Measurements from ENCODE around the gene ELOVL3. TPM values are rescaled to one million over a fixed set of nuclear protein-coding genes. Genes with fewer than 3 reads are reported as not detected.
"Not testable (repeated sequence)": the region's sequence is repeated elsewhere in the genome, so short reads cannot be mapped to it uniquely, and the experiment has no call there.

ELOVL3 gene
- total and polyA plus RNA-seq, 5 donors = 0.17 to 0.56 (median 0.23) TPM

DNA sequence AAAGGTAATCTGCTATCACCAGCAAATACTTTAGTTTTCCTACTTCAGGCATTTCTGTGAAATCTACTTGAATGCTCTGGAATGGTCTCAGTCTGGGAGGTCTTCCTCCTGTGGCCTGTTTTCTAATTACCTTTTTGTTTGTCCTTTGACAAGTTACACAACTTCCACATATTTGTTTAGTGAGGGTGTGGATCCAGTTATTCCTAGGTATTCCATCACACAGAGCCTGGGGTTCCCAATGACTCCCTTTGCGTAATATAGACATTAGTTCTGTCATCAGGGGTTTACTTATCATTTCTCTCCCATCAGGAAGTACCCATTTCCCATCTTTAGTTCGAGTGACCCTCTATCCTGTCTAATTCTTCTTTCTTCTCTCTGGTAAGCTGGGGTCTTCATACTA lies 28.1 kb upstream of the ELOVL3 start:
- DNase-seq (no peak), ATAC-seq (no peak)
- Histone ChIP-seq H3K27me3 (ENCODE audit: control insufficient read depth, insufficient read depth) (no peaks in the 10 kb centered on the region), H3K4me1 (ENCODE audit: control insufficient read depth, insufficient read depth, low read length) (no peaks in the 10 kb centered on the region), H3K4me3 (ENCODE audit: low read length) (no peak overlapping the region), H3K27ac (ENCODE audit: low read length) (no peak overlapping the region), H3K9me3 (ENCODE audit: control insufficient read depth, low read length) (no peaks in the 10 kb centered on the region)
- intact Hi-C loops (cut with DNase I) = no loop called here
- 65% methylated on average over 2 of the region's 2 CpGs for WGBS

DNA sequence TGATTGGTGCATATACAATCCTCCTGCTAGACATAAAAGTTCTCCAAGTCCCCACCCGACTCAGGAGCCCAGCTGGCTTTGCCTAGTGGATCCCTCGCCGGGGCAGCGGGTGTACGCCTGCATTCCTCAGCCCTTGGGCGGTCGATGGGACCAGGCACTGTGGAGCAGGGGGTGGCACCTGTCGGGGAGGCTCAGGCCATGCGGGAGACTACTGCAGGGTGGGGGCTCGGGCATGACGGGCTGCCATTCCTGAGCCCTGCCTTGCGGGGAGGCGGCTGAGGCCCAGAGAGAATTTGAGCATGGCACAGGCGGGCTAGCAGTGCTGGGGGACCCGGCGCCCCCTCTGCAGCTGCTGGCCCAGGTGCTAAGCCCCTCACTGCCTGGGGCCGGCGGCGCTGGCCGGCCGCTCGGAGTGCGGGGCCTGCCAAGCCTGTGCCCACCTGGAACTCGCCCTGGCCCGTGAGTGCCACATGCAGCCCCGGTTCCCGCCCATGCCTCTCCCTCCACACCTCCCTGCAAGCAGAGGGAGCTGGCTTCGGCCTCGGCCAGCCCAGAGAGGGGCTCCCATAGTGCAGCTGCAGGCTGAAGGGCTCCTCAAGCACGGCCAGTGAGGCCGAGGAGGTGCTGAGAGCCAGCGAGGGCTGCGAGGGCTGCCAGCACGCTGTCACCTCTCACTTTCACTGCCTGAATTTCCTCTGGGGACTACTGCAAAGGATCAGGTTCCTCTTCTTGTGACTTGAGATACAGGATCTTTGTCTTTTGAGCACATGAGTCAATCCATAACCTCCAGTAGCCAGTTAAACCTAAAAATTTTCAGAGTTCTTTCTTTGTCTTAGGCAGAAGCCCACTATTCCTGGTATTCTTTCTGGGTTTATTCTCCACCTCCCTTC lies 25.1 kb upstream of the ELOVL3 start:
- no peaks in the 10 kb centered on the region for H3K4me1 ChIP-seq (ENCODE audit: control insufficient read depth, insufficient read depth, low read length)
- H3K27me3 ChIP-seq (ENCODE audit: control insufficient read depth, insufficient read depth) = no peaks in the 10 kb centered on the region
- DNase-seq (no peak), ATAC-seq (peak in 1 of 2 donors; percentile 29)
- no peak overlapping the region for H3K27ac ChIP-seq (ENCODE audit: low read length)
- H3K9me3 ChIP-seq (ENCODE audit: control insufficient read depth, low read length) = peaks cover 2% of the 10 kb centered on the region
- WGBS = 89% methylated on average over 34 of the region's 34 CpGs
- intact Hi-C loops (cut with DNase I) = no loop called here
- no peak overlapping the region for H3K4me3 ChIP-seq (ENCODE audit: low read length)

DNA sequence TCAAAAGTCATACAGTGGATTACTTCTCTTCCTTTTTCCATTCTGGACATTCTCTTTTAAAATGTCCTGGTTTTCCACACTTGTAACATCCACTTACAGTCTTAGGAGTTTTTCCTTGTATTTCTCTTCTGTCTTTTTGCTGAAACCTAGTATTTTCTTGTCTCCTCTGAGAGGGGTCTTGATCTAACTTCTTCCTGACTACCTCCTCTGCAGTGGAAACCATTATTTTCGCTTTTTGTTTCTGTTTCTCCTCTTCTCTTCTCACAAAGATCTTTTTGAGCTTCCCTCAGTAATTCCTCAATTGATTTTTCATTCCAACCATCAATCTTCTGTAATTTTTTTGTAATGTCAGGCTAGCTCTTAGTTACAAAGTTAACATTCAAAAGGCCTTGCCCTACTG lies 23.7 kb upstream of the ELOVL3 start:
- Histone ChIP-seq H3K4me3 (ENCODE audit: low read length) (no peak overlapping the region), H3K27me3 (ENCODE audit: control insufficient read depth, insufficient read depth) (no peaks in the 10 kb centered on the region), H3K27ac (ENCODE audit: low read length) (no peak overlapping the region), H3K9me3 (ENCODE audit: control insufficient read depth, low read length) (peaks cover 2% of the 10 kb centered on the region), H3K4me1 (ENCODE audit: control insufficient read depth, insufficient read depth, low read length) (no peaks in the 10 kb centered on the region)
- intact Hi-C loops (cut with DNase I) = no loop called here
- DNase-seq = no peak
- ATAC-seq = no peak
- 70% methylated on average over 1 of the region's 1 CpG for WGBS

DNA sequence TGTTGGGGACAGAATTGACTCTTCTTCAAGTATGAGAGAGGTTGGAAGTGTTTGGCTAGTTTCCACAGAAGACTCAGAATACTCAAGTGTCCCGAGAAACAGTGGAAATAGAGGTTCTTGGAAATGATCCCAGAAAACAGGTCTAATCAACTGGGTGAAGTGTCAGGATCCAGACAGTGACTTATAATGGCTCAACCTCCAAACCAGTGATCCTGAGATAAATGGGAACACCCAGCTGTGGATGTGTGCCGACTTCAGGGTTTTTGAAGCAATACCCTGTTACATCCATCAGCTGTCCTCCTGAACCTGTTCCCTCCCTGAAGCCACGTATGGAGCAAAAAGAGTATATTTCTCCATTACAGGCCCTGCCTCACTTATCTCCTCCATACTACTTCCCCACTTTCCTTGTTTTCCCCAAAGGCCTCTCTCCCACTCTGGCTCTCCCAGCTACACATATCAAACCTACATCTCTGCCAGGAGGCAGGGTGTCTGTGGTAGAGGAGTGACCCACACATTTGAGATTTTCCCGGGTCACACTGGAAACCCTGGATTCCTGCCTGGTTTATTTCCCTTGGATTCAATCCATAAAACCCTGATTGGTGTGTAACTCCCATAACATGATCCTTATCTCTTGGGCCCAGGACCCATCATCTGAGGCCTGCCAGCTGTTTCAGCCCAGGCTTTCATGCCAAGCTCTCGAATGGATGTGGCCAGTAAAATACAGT lies 17.6 kb upstream of the ELOVL3 start:
- Histone ChIP-seq H3K27ac (ENCODE audit: low read length) (peak overlapping the region; percentile 53), H3K4me3 (ENCODE audit: low read length) (no peak overlapping the region), H3K27me3 (ENCODE audit: control insufficient read depth, insufficient read depth) (no peaks in the 10 kb centered on the region), H3K4me1 (ENCODE audit: control insufficient read depth, insufficient read depth, low read length) (peaks cover 4% of the 10 kb centered on the region), H3K9me3 (ENCODE audit: control insufficient read depth, low read length) (peaks cover 2% of the 10 kb centered on the region)
- ATAC-seq = peak; percentile 66 to 70
- 15% methylated on average over 5 of the region's 5 CpGs for WGBS
- peak in 1 of 3 donors; percentile 60 for DNase-seq
- intact Hi-C loops (cut with DNase I) = no loop called here

DNA sequence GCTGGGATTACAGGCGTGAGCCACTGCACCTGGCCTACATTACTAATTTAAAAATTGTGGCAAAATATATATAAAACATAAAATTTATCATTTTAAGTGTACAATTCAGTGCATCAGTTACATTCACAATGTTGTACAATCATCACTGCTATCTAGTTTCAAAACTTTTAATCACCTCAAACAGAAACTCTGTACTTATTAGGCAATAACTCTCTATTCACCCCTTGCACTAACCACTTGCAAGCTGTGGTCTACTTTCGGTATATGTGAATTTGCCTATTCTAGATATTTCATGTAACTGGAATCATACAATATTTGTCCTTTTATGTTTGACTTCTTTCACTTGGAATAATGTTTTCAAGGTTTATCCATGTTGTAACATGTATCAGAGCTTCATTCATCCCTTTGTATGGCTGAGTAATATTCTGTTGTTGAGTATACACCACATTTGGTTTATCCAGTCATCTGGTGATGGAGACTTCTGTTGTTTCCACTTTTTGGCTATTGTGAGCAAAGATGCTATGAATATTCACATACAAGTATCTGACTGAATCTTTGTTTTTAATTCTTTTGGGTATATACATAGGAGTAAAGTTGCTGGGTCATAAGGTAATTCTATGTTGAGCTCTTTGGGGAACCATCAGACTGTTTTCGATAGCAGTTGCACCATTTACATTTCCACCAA lies 14.3 kb upstream of the ELOVL3 start:
- no peaks in the 10 kb centered on the region for H3K27me3 ChIP-seq (ENCODE audit: control insufficient read depth, insufficient read depth)
- no peaks in the 10 kb centered on the region for H3K9me3 ChIP-seq (ENCODE audit: control insufficient read depth, low read length)
- intact Hi-C loops (cut with DNase I) = no loop called here
- no peak overlapping the region for H3K27ac ChIP-seq (ENCODE audit: low read length)
- H3K4me1 ChIP-seq (ENCODE audit: control insufficient read depth, insufficient read depth, low read length) = peaks cover 4% of the 10 kb centered on the region
- no peak for ATAC-seq
- WGBS = 81% methylated on average over 3 of the region's 3 CpGs
- no peak overlapping the region for H3K4me3 ChIP-seq (ENCODE audit: low read length)
- DNase-seq = no peak

DNA sequence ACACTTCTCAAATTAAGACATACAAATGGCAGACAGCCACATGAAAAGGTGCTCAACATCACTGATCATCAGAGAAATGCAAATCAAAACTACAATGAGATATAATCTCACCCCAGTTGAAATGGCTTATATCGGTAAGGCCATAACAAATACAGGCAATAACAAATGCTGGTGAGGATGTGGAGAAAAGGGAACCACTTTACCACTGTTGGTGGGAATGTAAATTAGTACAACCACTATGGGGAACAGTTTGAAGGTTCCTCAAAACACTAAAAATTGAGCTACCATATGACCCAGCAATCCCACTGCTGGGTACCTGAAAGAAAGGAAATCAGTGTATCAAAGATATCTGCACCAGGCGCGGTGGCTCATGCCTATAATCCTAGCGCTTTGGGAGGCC lies 12.5 kb upstream of the ELOVL3 start:
- 87% methylated on average over 4 of the region's 4 CpGs for WGBS
- H3K4me1 ChIP-seq (ENCODE audit: control insufficient read depth, insufficient read depth, low read length); intact Hi-C loops (cut with DNase I); H3K27me3 ChIP-seq (ENCODE audit: control insufficient read depth, insufficient read depth); H3K27ac ChIP-seq (ENCODE audit: low read length); ATAC-seq; DNase-seq; H3K4me3 ChIP-seq (ENCODE audit: low read length); H3K9me3 ChIP-seq (ENCODE audit: control insufficient read depth, low read length): not testable (repeated sequence)

DNA sequence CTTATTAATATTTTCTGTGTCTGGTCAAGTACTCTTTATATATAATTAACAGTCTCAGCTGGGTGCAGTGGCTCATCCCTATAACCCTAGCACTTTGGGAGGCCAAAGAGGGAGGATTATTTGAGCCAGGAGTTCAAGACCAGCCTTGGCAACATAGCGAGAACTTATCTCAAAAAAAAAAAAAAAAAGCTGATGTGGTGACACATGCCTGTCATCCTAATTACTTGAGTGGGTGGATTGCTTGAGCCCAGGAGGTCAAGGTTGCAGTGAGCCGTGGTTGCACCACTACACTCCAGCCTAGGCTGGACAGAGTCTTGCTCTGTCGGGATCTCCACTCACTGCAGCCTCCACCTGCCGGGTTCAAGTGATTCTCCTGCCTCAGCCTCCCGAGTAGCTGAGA lies 6.7 kb upstream of the ELOVL3 start:
- no peak overlapping the region for H3K27ac ChIP-seq (ENCODE audit: low read length)
- H3K9me3 ChIP-seq (ENCODE audit: control insufficient read depth, low read length) = no peaks in the 10 kb centered on the region
- no peaks in the 10 kb centered on the region for H3K4me1 ChIP-seq (ENCODE audit: control insufficient read depth, insufficient read depth, low read length)
- ATAC-seq (no peak), DNase-seq (no peak)
- H3K4me3 ChIP-seq (ENCODE audit: low read length) = no peak overlapping the region
- no peaks in the 10 kb centered on the region for H3K27me3 ChIP-seq (ENCODE audit: control insufficient read depth, insufficient read depth)
- 71% methylated on average over 5 of the region's 5 CpGs for WGBS
- intact Hi-C loops (cut with DNase I) = no loop called here

DNA sequence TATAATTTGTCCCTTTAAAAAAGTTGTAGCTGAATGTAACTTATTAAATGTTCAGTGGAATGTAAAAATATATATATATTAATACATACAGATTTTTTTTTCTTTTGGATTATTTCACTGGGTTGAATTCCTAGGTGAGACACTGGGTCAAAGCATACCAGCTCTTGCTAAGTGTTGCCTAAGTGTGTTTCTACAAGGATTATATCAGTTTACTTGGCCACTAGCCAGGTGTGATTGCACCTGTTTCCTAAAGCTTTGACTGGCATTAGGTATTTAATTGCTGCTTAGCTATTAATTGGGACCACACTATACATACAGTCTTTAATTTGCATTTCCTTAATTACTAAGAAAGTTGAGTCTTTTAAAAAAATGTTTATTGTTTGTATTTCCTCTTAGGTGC lies 5.5 kb upstream of the ELOVL3 start:
- Histone ChIP-seq H3K4me3 (ENCODE audit: low read length) (no peak overlapping the region), H3K4me1 (ENCODE audit: control insufficient read depth, insufficient read depth, low read length) (no peaks in the 10 kb centered on the region), H3K9me3 (ENCODE audit: control insufficient read depth, low read length) (no peaks in the 10 kb centered on the region), H3K27ac (ENCODE audit: low read length) (no peak overlapping the region), H3K27me3 (ENCODE audit: control insufficient read depth, insufficient read depth) (no peaks in the 10 kb centered on the region)
- no peak for DNase-seq
- intact Hi-C loops (cut with DNase I) = loop anchor here in 2 of 4 donors (10.0 kb wide), 2 partner anchors 46 to 66 kb away; partner anchors contain the start of gene NOLC1 (in 1 of the 2)
- ATAC-seq = no peak

DNA sequence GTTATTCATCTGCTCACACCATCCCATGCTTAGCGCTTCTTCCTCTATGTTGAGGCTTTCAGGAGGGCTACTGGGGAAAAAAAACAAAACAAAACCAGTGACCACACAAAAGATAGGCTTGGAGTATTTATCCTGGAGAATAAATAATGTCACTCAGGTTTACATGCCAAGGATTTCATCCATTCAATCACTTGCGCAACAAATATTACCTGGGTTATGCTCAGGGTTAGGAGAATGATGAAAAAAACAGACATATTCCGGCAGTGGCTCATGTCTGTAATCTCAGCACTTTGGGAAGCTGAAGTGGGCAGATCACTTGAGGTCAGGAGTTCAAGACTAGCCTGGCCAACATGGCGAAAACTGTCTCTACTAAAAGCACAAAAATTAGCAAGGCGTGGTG lies 3.3 kb upstream of the ELOVL3 start:
- Histone ChIP-seq H3K9me3 (ENCODE audit: control insufficient read depth, low read length) (no peaks in the 10 kb centered on the region), H3K4me1 (ENCODE audit: control insufficient read depth, insufficient read depth, low read length) (peaks cover 4% of the 10 kb centered on the region), H3K27me3 (ENCODE audit: control insufficient read depth, insufficient read depth) (no peaks in the 10 kb centered on the region), H3K4me3 (ENCODE audit: low read length) (no peak overlapping the region), H3K27ac (ENCODE audit: low read length) (no peak overlapping the region)
- intact Hi-C loops (cut with DNase I) = loop anchor here in 2 of 4 donors (10.0 kb wide), 2 partner anchors 48 to 68 kb away; partner anchors contain the start of gene NOLC1 (in 1 of the 2)
- 84% methylated on average over 5 of the region's 5 CpGs for WGBS
- DNase-seq (no peak), ATAC-seq (no peak)

DNA sequence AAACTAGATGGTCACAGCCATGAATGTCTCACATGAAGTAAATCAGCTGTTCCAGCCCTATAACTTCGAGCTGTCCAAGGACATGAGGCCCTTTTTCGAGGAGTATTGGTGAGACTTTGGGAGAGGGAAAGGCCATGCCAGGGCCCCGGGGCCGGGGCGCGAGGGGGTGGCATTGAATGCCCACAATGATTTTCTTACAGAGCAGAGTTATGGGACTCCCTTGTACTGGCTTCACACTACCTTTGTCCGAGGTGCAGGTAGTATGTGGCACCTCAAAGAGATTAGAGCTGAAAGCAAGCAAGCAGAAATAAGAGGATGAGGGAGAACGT lies 407 bp downstream of the ELOVL3 start:
- Histone ChIP-seq H3K4me1 (ENCODE audit: control insufficient read depth, insufficient read depth, low read length) (peaks cover 4% of the 10 kb centered on the region), H3K27me3 (ENCODE audit: control insufficient read depth, insufficient read depth) (no peaks in the 10 kb centered on the region), H3K27ac (ENCODE audit: low read length) (no peak overlapping the region), H3K4me3 (ENCODE audit: low read length) (peak overlapping the region; percentile 3), H3K9me3 (ENCODE audit: control insufficient read depth, low read length) (no peaks in the 10 kb centered on the region)
- intact Hi-C loops (cut with DNase I) = loop anchor here (5.0 to 10.0 kb wide), 4 partner anchors 52 to 171 kb away; partner anchors contain the start of genes NFKB2 (in 1 of the 4) and NOLC1 (in 1 of the 4)
- WGBS = 56% methylated on average over 8 of the region's 8 CpGs
- DNase-seq = no peak
- no peak for ATAC-seq

DNA sequence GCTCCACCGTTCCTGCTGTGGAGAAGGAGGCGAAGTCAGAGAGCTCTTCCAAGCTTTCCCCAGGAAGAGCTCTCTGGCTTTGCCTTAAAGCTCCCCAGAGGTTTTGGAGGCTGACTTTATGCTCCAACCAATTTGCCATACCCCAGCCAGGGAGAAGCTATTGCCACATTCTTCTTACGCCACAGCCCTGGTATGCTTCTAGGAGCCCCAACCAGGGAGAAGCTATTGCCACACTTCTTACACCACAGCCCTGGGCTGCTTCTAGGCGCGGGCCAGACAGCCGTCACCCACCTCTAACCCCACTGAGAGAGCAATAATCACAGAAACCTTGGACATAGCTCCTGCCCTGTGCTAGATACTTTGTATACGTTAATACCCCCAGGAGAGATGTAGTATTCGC lies 951 bp downstream of the ELOVL3 start:
- no peaks in the 10 kb centered on the region for H3K27me3 ChIP-seq (ENCODE audit: control insufficient read depth, insufficient read depth)
- H3K9me3 ChIP-seq (ENCODE audit: control insufficient read depth, low read length) = no peaks in the 10 kb centered on the region
- peaks cover 4% of the 10 kb centered on the region for H3K4me1 ChIP-seq (ENCODE audit: control insufficient read depth, insufficient read depth, low read length)
- intact Hi-C loops (cut with DNase I) = loop anchor here (5.0 to 10.0 kb wide), 4 partner anchors 52 to 170 kb away; partner anchors contain the start of genes NFKB2 (in 1 of the 4) and NOLC1 (in 1 of the 4)
- DNase-seq (peak in 1 of 3 donors; percentile 36), ATAC-seq (no peak)
- no peak overlapping the region for H3K4me3 ChIP-seq (ENCODE audit: low read length)
- no peak overlapping the region for H3K27ac ChIP-seq (ENCODE audit: low read length)
- 75% methylated on average over 8 of the region's 8 CpGs for WGBS

Data from right cardiac atrium (tissue), 5 donors.